Stimulated activated CD8-positive, alpha-beta memory T cell treated with anti-CD3 and anti-CD28 coated beads, Interleukin-7, amount 100 ng/mL, for 1 hour (primary cell): ENCODE data around the gene SLC9A3.
A peak's percentile ranks its signal among the peaks of the same experiment; 100 is the strongest.
"Not testable (repeated sequence)": the region's sequence is repeated elsewhere in the genome, so short reads cannot be mapped to it uniquely, and the experiment has no call there.

ENCODE experiments used
- DNase-seq, 2 donors: peaks; one replicate each; pipeline ENCODE4 v3.0.0-alpha.2; 2020; ENCODE audit warnings: low read depth in 2 of 2

The SLC9A3 gene

GRCh38 chr5:474840-475661 lies 49.2 kb downstream of the SLC9A3 start:
- no peak for DNase-seq

GRCh38 chr5:474232-474839 lies 49.9 kb downstream of the SLC9A3 start:
- DNase-seq: not testable (repeated sequence)

GRCh38 chr5:473551-474192 lies 50.6 kb downstream of the SLC9A3 start:
- no peak for DNase-seq

- peak; percentile 74 to 77 for DNase-seq
Measured at GRCh38 chr5:472656-473550, 51.3 kb downstream of the SLC9A3 start.

- no peak for DNase-seq
Measured at GRCh38 chr5:472076-472655, 52.1 kb downstream of the SLC9A3 start.

- DNase-seq: no peak
Measured at GRCh38 chr5:471750-472058, 52.5 kb downstream of the SLC9A3 start.

GRCh38 chr5:470961-471749 lies 53.1 kb downstream of the SLC9A3 start:
- no peak for DNase-seq

- DNase-seq: no peak
Measured at GRCh38 chr5:469752-470483, 54.3 kb downstream of the SLC9A3 start.

GRCh38 chr5:468401-468800 lies 55.8 kb downstream of the SLC9A3 start:
- no peak for DNase-seq

GRCh38 chr5:466661-467310 lies 57.5 kb downstream of the SLC9A3 start:
- no peak for DNase-seq

- no peak for DNase-seq
Measured at GRCh38 chr5:465591-466403, 58.5 kb downstream of the SLC9A3 start.

- no peak for DNase-seq
Measured at GRCh38 chr5:464843-465590, 59.2 kb downstream of the SLC9A3 start.

GRCh38 chr5:464446-464842 lies 59.8 kb downstream of the SLC9A3 start:
- no peak for DNase-seq

GRCh38 chr5:463952-464351 lies 60.3 kb downstream of the SLC9A3 start:
- no peak for DNase-seq

- no peak for DNase-seq
Measured at GRCh38 chr5:463301-463700, 60.9 kb downstream of the SLC9A3 start.

- no peak for DNase-seq
Measured at GRCh38 chr5:462051-462481, 62.2 kb downstream of the SLC9A3 start.

- DNase-seq: no peak
Measured at GRCh38 chr5:460273-460625, 64.0 kb downstream of the SLC9A3 start.
